MCF 10A (cell line): ENCODE measurements around the gene SLCO2A1. TPM values are rescaled to one million over a fixed set of nuclear protein-coding genes. Genes with fewer than 3 reads are reported as not detected.

ENCODE experiments used
- BruUV-seq: library from RNA; stranded (reverse); fragments of 400-500 nt; replicated peaks from 2 replicates; lab custom pipeline; 2021; lab: Mats Ljungman, UMichigan
- CTCF ChIA-PET: fragments of 300-600 bp; sonication (Branson Sonifier 250); formaldehyde crosslinking; extraction: SDS; loops from one replicate; lab custom pipeline; 2021; ENCODE audit warnings: antibody characterized with exemption, inconsistent platforms; lab: Yijun Ruan, JAX
- POLR2A ChIA-PET: fragments of 300-600, 350-650 bp; sonication (Branson Sonifier 250); formaldehyde crosslinking; extraction: SDS; loops from one replicate; lab custom pipeline; 2020; ENCODE audit warnings: antibody characterized with exemption, inconsistent platforms; lab: Yijun Ruan, JAX
- DNase-seq: peaks from one replicate; pipeline ENCODE4 v3.0.0-alpha.2; 2018; ENCODE audit not compliant: unreplicated experiment
- H3K27ac Mint-ChIP-seq: one replicate; pipeline ENCODE4 v1.8.0; 2022; ENCODE audit warnings: mild to moderate bottlenecking, low read depth, mixed read lengths; ENCODE audit not compliant: unreplicated experiment
- H3K27me3 Mint-ChIP-seq: one replicate; pipeline ENCODE4 v1.8.0; 2022; ENCODE audit warnings: mixed read lengths; ENCODE audit not compliant: insufficient read depth, unreplicated experiment
- H3K36me3 Mint-ChIP-seq: one replicate; pipeline ENCODE4 v1.8.0; 2022; ENCODE audit warnings: mild to moderate bottlenecking, moderate library complexity, mixed read lengths; ENCODE audit not compliant: insufficient read depth, unreplicated experiment
- H3K4me1 Mint-ChIP-seq: one replicate; pipeline ENCODE4 v1.8.0; 2022; ENCODE audit warnings: mixed read lengths; ENCODE audit not compliant: insufficient read depth, unreplicated experiment
- H3K4me3 Mint-ChIP-seq: one replicate; pipeline ENCODE4 v1.8.0; 2022; ENCODE audit warnings: mild to moderate bottlenecking, moderate library complexity, mixed read lengths; ENCODE audit not compliant: unreplicated experiment
- H3K9me3 Mint-ChIP-seq: one replicate; pipeline ENCODE4 v1.8.0; 2022; ENCODE audit warnings: mixed read lengths; ENCODE audit not compliant: unreplicated experiment
- intact Hi-C: fragments of 100-400 bp; cut with micrococcal nuclease; formaldehyde crosslinking; loops from 2 replicates; pipeline ENCODE4 v1.14.1; 2022
- total RNA-seq: library from RNA; stranded (reverse); gene quantifications from 2 replicates; pipeline ENCODE4 v1.2.3, GENCODE V29; 2022
- TF ChIP-seq, protein P1 (sequence below): fragments of 200-600 bp; IDR thresholded peaks from one replicate; pipeline ENCODE4 v1.8.0; 2022; ENCODE audit warnings: antibody characterized with exemption, mild to moderate bottlenecking; ENCODE audit not compliant: unreplicated experiment

The SLCO2A1 gene
- total RNA-seq, 1 experiment from 2014 or later = 1.0 TPM

DNA sequence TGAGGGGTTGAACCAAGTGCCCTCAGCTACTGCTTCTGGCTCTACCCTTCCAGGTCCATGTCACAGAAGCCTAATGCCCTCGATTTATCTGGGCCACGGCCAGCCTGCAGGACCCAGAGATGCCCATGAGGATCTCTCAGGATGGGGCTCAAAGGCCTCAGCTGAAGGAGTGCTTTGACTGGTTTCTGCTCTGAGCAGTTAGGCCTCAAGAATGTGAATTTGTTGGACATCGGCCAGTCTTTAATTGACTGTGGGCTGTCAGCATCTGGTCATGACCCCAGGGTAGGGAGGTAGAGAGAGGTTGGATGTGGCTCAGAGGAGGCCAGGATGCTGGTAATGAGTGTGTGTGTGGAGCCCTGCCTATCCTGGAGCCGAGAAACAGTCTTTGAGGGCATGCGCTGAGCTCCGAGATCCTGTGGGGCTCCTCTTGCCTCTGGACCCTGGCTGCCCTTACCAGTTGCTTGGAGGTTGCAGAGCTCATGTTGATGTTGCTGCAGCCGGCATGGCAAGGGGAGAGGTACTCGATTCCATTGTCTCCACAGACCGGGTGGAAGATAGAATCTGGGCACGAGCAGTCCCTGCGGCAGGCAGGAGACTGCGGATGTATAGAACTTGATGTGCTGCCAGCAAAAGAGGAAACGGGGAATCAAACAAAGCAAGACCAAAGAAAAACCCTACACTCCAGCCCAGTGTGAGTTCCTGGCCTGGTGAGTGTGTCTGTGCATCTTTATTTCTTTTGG lies 84.9 kb downstream of the SLCO2A1 start:
- DNase-seq = peak; percentile 96
- no TSS peak for BruUV-seq
- Mint-ChIP-seq H3K4me1 (peaks cover 59% of the 10 kb centered on the region), H3K9me3 (no peaks in the 10 kb centered on the region), H3K27ac (peak overlapping the region; percentile 52), H3K36me3 (peaks cover 5% of the 10 kb centered on the region), H3K27me3 (no peaks in the 10 kb centered on the region), H3K4me3 (peak overlapping the region; percentile 39)
- intact Hi-C loops = loop anchor here (2.0 kb wide), 1 partner anchor 18 kb away; no protein-coding TSS in a partner anchor
- CTCF ChIA-PET = interaction anchor here (0.6 to 2.2 kb wide), 16 partner anchors 8 to 927 kb away, joined by 3 to 9 read pairs (median 3); no protein-coding TSS in a partner anchor
- TF ChIP-seq, protein P1, sequence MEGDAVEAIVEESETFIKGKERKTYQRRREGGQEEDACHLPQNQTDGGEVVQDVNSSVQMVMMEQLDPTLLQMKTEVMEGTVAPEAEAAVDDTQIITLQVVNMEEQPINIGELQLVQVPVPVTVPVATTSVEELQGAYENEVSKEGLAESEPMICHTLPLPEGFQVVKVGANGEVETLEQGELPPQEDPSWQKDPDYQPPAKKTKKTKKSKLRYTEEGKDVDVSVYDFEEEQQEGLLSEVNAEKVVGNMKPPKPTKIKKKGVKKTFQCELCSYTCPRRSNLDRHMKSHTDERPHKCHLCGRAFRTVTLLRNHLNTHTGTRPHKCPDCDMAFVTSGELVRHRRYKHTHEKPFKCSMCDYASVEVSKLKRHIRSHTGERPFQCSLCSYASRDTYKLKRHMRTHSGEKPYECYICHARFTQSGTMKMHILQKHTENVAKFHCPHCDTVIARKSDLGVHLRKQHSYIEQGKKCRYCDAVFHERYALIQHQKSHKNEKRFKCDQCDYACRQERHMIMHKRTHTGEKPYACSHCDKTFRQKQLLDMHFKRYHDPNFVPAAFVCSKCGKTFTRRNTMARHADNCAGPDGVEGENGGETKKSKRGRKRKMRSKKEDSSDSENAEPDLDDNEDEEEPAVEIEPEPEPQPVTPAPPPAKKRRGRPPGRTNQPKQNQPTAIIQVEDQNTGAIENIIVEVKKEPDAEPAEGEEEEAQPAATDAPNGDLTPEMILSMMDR = no peak
- POLR2A ChIA-PET = interaction anchor here (0.6 to 2.7 kb wide), 18 partner anchors 11 to 1948 kb away, joined by 3 to 17 read pairs (median 3); partner anchors contain the start of genes ANAPC13, CEP63 and TOPBP1

- Mint-ChIP-seq H3K9me3 (no peaks in the 10 kb centered on the region), H3K27me3 (no peaks in the 10 kb centered on the region), H3K27ac (peak overlapping the region; percentile 52), H3K36me3 (peaks cover 5% of the 10 kb centered on the region), H3K4me1 (peaks cover 55% of the 10 kb centered on the region), H3K4me3 (peak overlapping the region; percentile 39)
- TF ChIP-seq, protein P1 = no peak
- ChIA-PET CTCF (interaction anchor here (0.6 to 2.2 kb wide), 12 partner anchors 14 to 926 kb away, joined by 3 to 9 read pairs (median 3); no protein-coding TSS in a partner anchor), POLR2A (interaction anchor here (0.7 to 2.7 kb wide), 13 partner anchors 13 to 541 kb away, joined by 3 to 17 read pairs (median 3); partner anchors contain the start of genes ANAPC13, CEP63 and TOPBP1)
- BruUV-seq = no TSS peak
- intact Hi-C loops = loop anchor here (2.0 kb wide), 1 partner anchor 19 kb away; no protein-coding TSS in a partner anchor
- DNase-seq = peak; percentile 77
These were observed 85.5 kb downstream of the SLCO2A1 start for GRCh38 chr3:133944181-133944580.

DNA sequence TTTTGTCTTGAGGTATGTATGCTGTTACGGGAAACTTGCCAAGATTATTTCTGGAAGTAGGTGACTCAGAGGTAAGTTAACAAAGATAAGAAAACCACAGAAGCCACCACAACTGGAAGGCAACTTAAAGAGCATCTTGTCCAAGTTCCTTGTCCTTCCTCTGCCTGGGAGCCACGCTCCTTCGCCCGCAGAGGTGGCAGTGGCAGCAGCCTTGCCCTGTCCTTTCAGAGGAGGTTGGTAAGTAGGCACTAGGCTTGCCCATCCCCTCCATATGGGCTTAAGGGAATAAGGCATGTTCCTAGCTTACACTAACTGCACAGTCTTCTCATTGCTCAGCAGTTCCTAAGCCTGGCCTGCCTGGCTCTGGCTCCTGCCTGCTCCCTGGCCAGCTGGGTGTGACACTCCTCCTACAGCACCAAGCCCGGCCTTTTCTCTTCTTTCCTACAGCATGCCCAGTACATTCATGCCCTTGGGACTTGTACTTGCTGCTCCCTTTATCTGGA lies 86.0 kb downstream of the SLCO2A1 start:
- DNase-seq = peak; percentile 92
- no peaks in the 10 kb centered on the region for H3K9me3 Mint-ChIP-seq
- intact Hi-C loops = loop anchor here (2.0 kb wide), 1 partner anchor 19 kb away; no protein-coding TSS in a partner anchor

More for the DNA sequence above, 86.0 kb downstream of the SLCO2A1 start:
- peaks cover 5% of the 10 kb centered on the region for H3K36me3 Mint-ChIP-seq
- peaks cover 55% of the 10 kb centered on the region for H3K4me1 Mint-ChIP-seq
- H3K27me3 Mint-ChIP-seq = no peaks in the 10 kb centered on the region
- ChIA-PET CTCF (interaction anchor here (0.6 to 2.2 kb wide), 5 partner anchors 13 to 268 kb away, joined by 3 to 9 read pairs (median 5); no protein-coding TSS in a partner anchor), POLR2A (interaction anchor here (0.7 to 2.7 kb wide), 9 partner anchors 19 to 542 kb away, joined by 3 to 17 read pairs (median 4); partner anchors contain the start of genes ANAPC13, CEP63 and TOPBP1)
- no TSS peak for BruUV-seq
- peak overlapping the region; percentile 52 for H3K27ac Mint-ChIP-seq
- H3K4me3 Mint-ChIP-seq = peak overlapping the region; percentile 39
- TF ChIP-seq, protein P1 = no peak
